GM18520 (cell line): ENCODE measurements around the gene CFC1.
"Not testable (repeated sequence)": the region's sequence is repeated elsewhere in the genome, so short reads cannot be mapped to it uniquely, and the experiment has no call there.

Experiments used
- ATAC-seq: cut with Tn5 transposase; IDR thresholded peaks from one replicate; pipeline ENCODE4 v1.9.1; 2021; ENCODE audit not compliant: unreplicated experiment

CFC1 gene

GRCh38 chr2:130599393-130599792, at the start of gene CFC1:
TSS of gene CFC1 (minus strand) at chr2:130599575. CDS start at chr2:130599287, 288 bp downstream.
- ATAC-seq = not testable (repeated sequence)

GRCh38 chr2:130641688-130642087, 42.3 kb upstream of the CFC1 start:
- ATAC-seq = not testable (repeated sequence)

- not testable (repeated sequence) for ATAC-seq
Measured at GRCh38 chr2:130638973-130639372, 39.6 kb upstream of the CFC1 start.

DNA sequence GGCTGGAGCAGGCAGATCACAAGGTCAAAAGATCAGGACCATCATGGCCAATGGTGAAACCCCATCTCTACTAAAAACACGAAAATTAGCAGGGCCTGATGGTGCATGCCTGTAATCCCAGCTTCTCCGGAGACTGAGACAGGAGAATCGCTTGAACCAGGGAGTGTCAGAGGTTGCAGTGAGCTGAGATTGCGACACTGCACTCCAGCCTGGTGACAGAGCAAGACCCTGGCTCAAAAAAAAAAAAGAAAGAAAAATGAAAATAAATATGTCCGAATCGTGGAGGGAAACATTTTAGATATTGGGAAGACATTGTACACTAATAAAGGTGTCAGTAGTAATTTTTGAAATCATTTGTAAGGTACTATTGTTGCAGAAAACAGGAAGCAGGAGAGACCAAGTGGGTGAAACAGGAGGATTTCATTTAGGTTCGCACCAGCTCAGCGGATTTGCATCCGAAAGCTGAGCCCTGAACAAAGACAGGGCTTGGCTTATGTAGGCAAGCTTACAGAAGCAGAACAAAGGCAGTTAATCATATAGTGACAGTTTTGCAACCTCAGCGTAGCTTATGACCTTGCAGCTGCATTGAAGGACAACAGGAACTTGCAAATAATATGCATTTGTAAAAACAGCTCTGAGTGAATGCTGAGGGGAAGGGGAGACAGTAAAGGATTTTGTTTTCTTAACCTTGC, 29.6 kb upstream of the CFC1 start:
- not testable (repeated sequence) for ATAC-seq

GRCh38 chr2:130611140-130611539, 11.8 kb upstream of the CFC1 start, which contains the start of gene POTEJ:
TSS of gene POTEJ (plus strand) at chr2:130611440. CDS start at chr2:130611533, 93 bp downstream.
- ATAC-seq = not testable (repeated sequence)

- ATAC-seq = not testable (repeated sequence)
Measured at GRCh38 chr2:130610486-130610885, 11.1 kb upstream of the CFC1 start.

DNA sequence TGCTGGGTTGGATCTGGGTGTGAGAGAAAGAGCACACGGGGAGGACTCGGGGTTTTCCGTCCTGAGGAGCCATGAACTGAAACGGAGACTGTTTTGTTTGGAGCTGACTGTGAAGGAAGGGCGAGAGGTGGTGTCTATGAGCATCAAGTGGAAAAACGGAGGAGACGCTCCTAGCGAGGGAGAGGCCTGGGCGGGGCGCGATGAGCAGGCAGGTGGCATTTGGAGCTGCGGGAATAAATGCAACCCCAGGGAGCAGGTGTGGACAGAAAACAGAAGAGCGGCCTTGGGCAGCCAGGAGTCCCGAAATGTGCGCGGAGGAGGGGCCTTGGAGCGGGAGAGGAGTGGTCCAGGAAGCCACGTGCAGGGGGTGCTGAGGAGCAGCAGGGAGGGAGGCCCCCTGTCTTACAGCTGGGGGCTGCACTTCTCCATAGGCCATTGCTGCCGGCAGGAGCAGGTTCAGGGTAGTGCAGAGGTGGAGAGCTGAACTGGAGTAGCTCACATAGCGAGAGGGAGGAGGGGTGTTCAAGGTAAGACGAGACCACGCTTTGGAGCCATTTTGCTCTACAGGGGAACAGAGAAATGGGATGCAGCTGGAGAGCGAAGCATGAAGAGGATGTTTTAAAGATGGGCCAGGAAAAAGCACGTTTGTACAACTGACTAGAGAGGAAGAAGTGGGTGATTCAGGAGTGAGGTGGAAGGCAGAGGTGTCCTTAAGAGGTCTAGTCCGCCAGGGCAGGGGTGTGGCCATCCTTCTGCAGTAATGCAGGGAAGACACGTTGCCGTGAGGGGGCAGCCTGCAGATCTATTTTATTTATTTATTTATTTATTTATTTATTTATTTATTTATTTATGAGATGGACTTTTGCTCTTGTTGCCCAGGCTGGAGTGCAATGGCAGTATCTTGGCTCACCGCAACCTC, 9.9 kb upstream of the CFC1 start:
- ATAC-seq = not testable (repeated sequence)

DNA sequence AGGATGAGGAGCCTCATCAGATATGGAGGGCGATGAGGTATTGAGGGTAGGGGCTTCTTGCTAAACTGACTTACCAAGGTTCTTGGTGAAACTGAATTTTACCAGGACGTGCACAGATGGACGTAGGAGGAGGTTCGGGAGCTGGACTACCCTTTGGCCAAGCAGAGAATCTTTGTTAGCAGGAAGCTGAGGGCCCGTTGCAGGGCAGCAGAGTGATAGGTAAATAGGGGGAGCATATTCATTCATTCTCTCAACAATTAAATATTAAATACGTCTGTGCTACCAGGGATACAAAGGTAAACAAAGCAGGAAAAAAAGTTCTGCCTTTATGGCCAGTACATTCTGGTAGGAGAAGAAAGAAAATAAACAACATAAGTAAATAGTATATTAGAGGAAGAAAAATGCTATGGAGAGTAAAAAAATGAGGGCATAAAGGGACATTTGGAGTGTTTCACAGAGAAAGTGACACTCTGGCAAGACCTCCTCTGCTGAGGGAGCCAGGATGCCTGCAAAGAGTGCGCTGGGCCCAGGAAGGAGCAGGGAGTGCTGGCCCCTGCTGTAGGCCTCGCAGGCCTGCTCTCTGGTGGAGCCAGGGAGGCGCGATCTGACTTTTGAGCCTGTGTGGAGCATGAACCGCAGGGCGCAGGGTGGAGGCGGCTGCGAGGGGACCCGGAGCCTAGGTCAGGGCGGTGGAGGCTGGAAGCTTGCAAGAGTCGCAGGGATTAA, 9.1 kb upstream of the CFC1 start:
- ATAC-seq = not testable (repeated sequence)

DNA sequence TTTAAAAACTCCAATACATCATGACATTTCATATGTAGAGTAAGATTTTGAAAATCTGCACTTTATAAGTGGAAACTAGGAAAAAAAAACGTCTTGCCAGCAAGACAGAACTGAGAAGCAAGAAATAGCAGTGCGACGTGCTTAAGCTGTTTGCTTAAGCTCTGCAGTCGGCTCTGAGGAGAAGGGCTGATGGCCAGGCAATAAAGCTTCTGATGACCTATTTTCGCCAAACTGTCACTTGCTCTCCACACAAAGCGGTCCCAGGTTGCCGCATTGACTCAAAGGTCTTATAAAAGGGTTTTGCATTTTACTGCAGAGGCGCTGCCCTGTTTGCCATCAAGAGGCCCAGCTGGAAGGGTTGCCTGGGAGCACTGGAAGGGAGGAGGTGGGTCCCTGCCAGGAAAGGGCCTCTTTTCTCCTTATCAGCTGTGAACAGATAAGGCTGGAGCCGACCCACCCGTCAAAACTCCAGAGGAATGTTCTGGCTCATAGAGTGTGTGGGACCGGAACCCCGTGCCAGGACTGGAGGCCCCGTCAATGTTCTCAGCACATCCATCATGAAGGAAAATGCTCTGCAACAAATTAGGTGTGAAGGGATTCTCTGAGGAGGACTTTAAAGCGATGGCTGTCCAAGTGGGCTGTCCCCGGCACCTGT, 2.4 kb upstream of the CFC1 start:
- ATAC-seq = not testable (repeated sequence)

- not testable (repeated sequence) for ATAC-seq
Measured at GRCh38 chr2:130599926-130600325, 551 bp upstream of the CFC1 start.

GRCh38 chr2:130598463-130598862, 912 bp downstream of the CFC1 start:
- not testable (repeated sequence) for ATAC-seq

DNA sequence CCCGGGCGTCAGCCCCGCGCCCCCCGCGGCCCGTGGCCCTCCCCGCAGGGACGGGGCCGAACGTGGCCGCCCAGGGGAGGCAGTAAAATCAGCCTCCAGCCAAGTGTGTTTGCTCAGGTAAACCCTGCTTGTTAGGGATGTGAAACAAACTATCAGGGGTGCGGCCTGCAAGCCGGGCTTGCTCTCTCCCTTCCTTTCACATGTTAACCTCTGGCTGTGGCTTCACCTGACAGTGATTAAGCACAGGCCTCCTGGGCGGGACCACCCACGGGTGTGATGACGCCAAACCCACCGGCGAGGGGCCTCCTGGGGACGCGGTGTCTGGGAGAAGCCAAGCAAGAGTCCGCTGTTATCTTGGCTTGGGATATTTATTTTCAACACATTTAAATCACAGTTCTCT, 1.4 kb downstream of the CFC1 start:
- ATAC-seq = not testable (repeated sequence)

- not testable (repeated sequence) for ATAC-seq
Measured at GRCh38 chr2:130596757-130597156, 2.6 kb downstream of the CFC1 start.

GRCh38 chr2:130594011-130594410, 5.4 kb downstream of the CFC1 start:
- not testable (repeated sequence) for ATAC-seq

DNA sequence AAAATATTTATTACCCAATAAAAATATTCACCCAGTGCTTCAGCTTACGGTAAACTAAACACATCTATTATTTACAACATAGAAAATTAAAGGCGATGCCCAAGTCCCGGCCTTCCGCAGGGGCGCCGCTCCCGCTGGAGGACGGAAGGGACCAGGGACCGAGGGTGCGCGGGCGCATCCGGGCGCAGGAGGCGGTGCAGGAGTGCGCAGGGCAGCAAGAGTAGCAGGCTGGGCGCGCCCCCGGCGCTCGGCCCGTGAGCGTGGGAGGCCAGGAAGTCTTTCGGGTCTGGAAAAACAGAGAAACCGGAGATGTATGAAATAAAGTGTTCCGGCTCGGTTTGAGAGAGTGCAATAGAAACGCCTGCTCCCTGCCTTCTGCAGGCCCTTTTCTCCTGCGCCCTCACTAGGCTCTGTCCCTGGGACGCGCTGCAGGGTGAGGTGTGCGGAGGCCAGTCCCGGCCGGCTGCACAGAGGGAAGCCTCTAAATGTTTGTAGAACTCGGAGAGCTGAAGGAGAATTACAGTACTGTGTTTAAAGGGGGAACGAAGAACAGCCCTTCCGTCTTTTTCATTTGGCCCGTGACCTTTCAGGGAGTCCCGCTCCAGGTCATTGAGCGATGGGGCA, 6.5 kb downstream of the CFC1 start:
- not testable (repeated sequence) for ATAC-seq

- not testable (repeated sequence) for ATAC-seq
Measured at GRCh38 chr2:130590842-130591359, 8.5 kb downstream of the CFC1 start.

DNA sequence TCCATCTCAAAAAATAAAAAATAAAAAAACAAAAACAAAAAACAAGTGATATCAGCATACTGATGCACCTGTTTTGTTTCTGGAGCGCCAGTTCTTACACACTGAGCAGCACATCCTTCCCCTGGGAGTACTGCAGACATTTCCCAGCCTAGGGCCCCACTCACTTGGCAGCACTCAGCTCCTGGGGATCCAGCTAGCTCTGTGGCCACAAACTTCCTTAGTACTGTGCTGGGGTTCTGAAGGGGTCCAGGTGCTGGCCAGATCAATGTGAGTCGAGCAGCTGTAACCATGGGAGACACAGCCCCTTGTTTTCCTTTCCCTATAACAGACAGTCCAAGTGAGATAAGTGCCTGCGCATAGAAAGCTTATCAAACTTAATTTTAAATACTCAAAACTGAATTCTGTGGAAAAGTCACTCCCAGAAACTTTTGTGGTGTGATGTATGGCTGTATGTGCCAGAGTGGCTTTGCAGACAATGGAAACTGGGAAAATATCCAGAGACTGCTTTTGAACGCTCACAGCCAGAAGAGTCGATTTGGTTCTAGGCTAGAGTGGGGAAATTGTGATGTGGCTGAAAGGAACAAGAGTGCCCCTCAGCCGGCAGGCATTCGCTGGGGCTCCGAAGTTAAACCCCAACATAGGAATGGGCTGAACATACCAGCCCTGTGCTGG, 9.1 kb downstream of the CFC1 start:
- not testable (repeated sequence) for ATAC-seq

- ATAC-seq = peak; percentile 95
Measured at GRCh38 chr2:130588688-130589458, 10.5 kb downstream of the CFC1 start.
